ENCODE data around the gene BRD8. TPM values are rescaled to one million over a fixed set of nuclear protein-coding genes. Genes with fewer than 3 reads are reported as not detected.

Gene BRD8
- 92.1 TPM for total RNA-seq (2021; ENCODE audit: unreplicated experiment)
- 45.8 TPM for polyA plus RNA-seq (2012; ENCODE audit: insufficient read length)
- percentile 85 among the genes with signal in this experiment for Bru-seq, nascent RNA
- percentile 86 among the genes with signal in this experiment for BruChase-seq, experiment 1, labeled RNA remaining after a 2-hour chase
- BruChase-seq, experiment 2, labeled RNA remaining after a 6-hour chase: percentile 81 among the genes with signal in this experiment
- long read RNA-seq, transcript BRD8-201 (22 exons, 3,198 nt): major isoform, 26 of 146 reads
- long read RNA-seq, transcript BRD8-205 (20 exons, 2,912 nt): minor isoform, 6 of 146 reads
- long read RNA-seq, partial matches to known transcripts: 42 of 146 reads
- long read RNA-seq, other reads (novel, unspliced or antisense): 66 of 146 reads

GRCh38 chr5:138178516-138179276 is at the start of gene BRD8, which contains the start of gene KIF20A:
BRD8 (minus strand) TSS chr5:138178630; CDS start chr5:138178614, 16 bp downstream.
KIF20A (plus strand) TSS chr5:138179112; CDS start chr5:138179681, 569 bp downstream.
- ChIA-PET POLR2A (interaction anchor here (0.5 to 1.2 kb wide), 8 partner anchors 9 to 159 kb away, joined by 3 to 4 read pairs (median 3); partner anchors contain the start of genes CDC25C and FAM53C), CTCF (interaction anchor here (0.5 to 1.0 kb wide), 5 partner anchors 35 to 173 kb away, joined by 3 to 5 read pairs (median 4); no protein-coding TSS in a partner anchor)
- peaks cover 22% of the 10 kb centered on the region for H3K4me1 ChIP-seq (ENCODE audit: control insufficient read depth, insufficient read depth, low read length)
- peak; percentile 100 for TF ChIP-seq SIN3A (IDR thresholded peaks at IDR 0.05; ENCODE audit: borderline replicate concordance, insufficient read depth, low read depth, low read length)
- TF ChIP-seq, protein P1, sequence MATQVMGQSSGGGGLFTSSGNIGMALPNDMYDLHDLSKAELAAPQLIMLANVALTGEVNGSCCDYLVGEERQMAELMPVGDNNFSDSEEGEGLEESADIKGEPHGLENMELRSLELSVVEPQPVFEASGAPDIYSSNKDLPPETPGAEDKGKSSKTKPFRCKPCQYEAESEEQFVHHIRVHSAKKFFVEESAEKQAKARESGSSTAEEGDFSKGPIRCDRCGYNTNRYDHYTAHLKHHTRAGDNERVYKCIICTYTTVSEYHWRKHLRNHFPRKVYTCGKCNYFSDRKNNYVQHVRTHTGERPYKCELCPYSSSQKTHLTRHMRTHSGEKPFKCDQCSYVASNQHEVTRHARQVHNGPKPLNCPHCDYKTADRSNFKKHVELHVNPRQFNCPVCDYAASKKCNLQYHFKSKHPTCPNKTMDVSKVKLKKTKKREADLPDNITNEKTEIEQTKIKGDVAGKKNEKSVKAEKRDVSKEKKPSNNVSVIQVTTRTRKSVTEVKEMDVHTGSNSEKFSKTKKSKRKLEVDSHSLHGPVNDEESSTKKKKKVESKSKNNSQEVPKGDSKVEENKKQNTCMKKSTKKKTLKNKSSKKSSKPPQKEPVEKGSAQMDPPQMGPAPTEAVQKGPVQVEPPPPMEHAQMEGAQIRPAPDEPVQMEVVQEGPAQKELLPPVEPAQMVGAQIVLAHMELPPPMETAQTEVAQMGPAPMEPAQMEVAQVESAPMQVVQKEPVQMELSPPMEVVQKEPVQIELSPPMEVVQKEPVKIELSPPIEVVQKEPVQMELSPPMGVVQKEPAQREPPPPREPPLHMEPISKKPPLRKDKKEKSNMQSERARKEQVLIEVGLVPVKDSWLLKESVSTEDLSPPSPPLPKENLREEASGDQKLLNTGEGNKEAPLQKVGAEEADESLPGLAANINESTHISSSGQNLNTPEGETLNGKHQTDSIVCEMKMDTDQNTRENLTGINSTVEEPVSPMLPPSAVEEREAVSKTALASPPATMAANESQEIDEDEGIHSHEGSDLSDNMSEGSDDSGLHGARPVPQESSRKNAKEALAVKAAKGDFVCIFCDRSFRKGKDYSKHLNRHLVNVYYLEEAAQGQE (IDR thresholded peaks at IDR 0.05; ENCODE audit: insufficient read depth in 1 of 2, low read depth in 2 of 2, low read length in 1 of 2): no peak; a peak in 1 of 4 replicates
- TF ChIP-seq POLR2AphosphoS5 (IDR thresholded peaks at IDR 0.05; ENCODE audit: low read depth, low read length): peak; percentile 80
- in situ Hi-C loops (cut with HindIII; ENCODE audit: low pct_unique_long_range_greater_than_20kb, low sequenced_read_pairs) (no loop called here), intact Hi-C loops (cut with micrococcal nuclease; ENCODE audit: unreplicated experiment) (no loop called here)
- H3K27me3 ChIP-seq (ENCODE audit: control insufficient read depth, insufficient read depth, low read length): no peaks in the 10 kb centered on the region
- peaks cover 26% of the 10 kb centered on the region for H3K36me3 ChIP-seq (ENCODE audit: control insufficient read depth, insufficient read depth, low read length)
- DNase-seq (ENCODE audit: low read depth, low spot score) (peak; percentile 98), ATAC-seq (peak; percentile 94)
- no TSS peak for BruUV-seq (replicated peaks)
- peak within 1 kb of the TSS; percentile 93 to 97 for H3K4me3 ChIP-seq (ENCODE audit: low read depth in 2 of 2, low read length in 2 of 2)
- no peaks in the 10 kb centered on the region for H3K9me3 ChIP-seq (ENCODE audit: control insufficient read depth, insufficient read depth, low read depth, low read length)
- peak within 1 kb of the TSS; percentile 100 for H3K27ac ChIP-seq (ENCODE audit: low read length)

- DNase-seq (ENCODE audit: low read depth, low spot score) (no peak), ATAC-seq (no peak)
- ChIA-PET POLR2A (no interaction called here), CTCF (no interaction called here)
- no peak overlapping the region for H3K4me3 ChIP-seq (ENCODE audit: low read depth in 2 of 2, low read length in 2 of 2)
- H3K27ac ChIP-seq (ENCODE audit: low read length): no peak overlapping the region
- no peaks in the 10 kb centered on the region for H3K27me3 ChIP-seq (ENCODE audit: control insufficient read depth, insufficient read depth, low read length)
- H3K9me3 ChIP-seq (ENCODE audit: control insufficient read depth, insufficient read depth, low read depth, low read length): no peaks in the 10 kb centered on the region
- TF ChIP-seq, protein P1 (IDR thresholded peaks at IDR 0.05; ENCODE audit: insufficient read depth in 1 of 2, low read depth in 2 of 2, low read length in 1 of 2): no peak
- no peak for TF ChIP-seq POLR2AphosphoS5 (IDR thresholded peaks at IDR 0.05; ENCODE audit: low read depth, low read length)
- TF ChIP-seq TCF7L2 (IDR thresholded peaks at IDR 0.05; ENCODE audit: low read depth, low read length): no peak
- TF ChIP-seq CTCF (IDR thresholded peaks at IDR 0.05): no peak
- TF ChIP-seq SIN3A (IDR thresholded peaks at IDR 0.05; ENCODE audit: borderline replicate concordance, insufficient read depth, low read depth, low read length): no peak
- BruUV-seq (replicated peaks): no TSS peak
- in situ Hi-C loops (cut with HindIII; ENCODE audit: low pct_unique_long_range_greater_than_20kb, low sequenced_read_pairs): no loop called here
- intact Hi-C loops (cut with micrococcal nuclease; ENCODE audit: unreplicated experiment): no loop called here
- no peaks in the 10 kb centered on the region for H3K36me3 ChIP-seq (ENCODE audit: control insufficient read depth, insufficient read depth, low read length)
- H3K4me1 ChIP-seq (ENCODE audit: control insufficient read depth, insufficient read depth, low read length): peaks cover 12% of the 10 kb centered on the region
Observed at GRCh38 chr5:138226910-138227309, 48.5 kb upstream of the BRD8 start.

Data from Panc1 (cell line).